Prostate gland (tissue), 2 donors: Measurements from ENCODE around the gene ARAF. TPM values are rescaled to one million over a fixed set of nuclear protein-coding genes. Genes with fewer than 3 reads are reported as not detected.

Experiments used
- DNase-seq: peaks from one replicate; pipeline ENCODE4 v3.0.0-alpha.2; 2019; ENCODE audit warnings: low spot score
- H3K27ac ChIP-seq, 2 donors: fragments of 200-600 bp; sonication (generic); 2 replicates each; pipeline ENCODE4 v1.5.1; 2017 to 2019
- H3K27me3 ChIP-seq: fragments of 200-600 bp; sonication (generic); replicated peaks from 2 replicates; pipeline ENCODE4 v1.5.1; 2019; ENCODE audit not compliant: insufficient read depth
- H3K36me3 ChIP-seq, 2 donors: fragments of 200-600 bp; sonication (generic); 1 replicate in 1 of 2; 2 replicates in 1 of 2; pipeline versions ENCODE4 v1.5.1 to v1.8.1; 2017 to 2019
- H3K4me1 ChIP-seq: fragments of 200-600 bp; sonication (generic); replicated peaks from 2 replicates; pipeline ENCODE4 v1.5.1; 2019
- H3K4me3 ChIP-seq, 2 donors: fragments of 200-600 bp; sonication (generic); 2 replicates each; pipeline ENCODE4 v1.5.1; 2017 to 2019
- H3K9me3 ChIP-seq: fragments of 200-600 bp; sonication (generic); 2 replicates; pipeline ENCODE4 v1.5.1; 2017
- CTCF ChIP-seq, 4 experiments: fragments of 200-600 bp in 2 of 4; fragments of 450-650 bp in 2 of 4; sonication (generic) in 2 of 4; IDR thresholded peaks; 1 replicate in 3 of 4; 2 replicates in 1 of 4; pipeline ENCODE4 v1.5.1; 2016 to 2019; ENCODE audit warnings: antibody characterized with exemption in 4 of 4, mild to moderate bottlenecking in 2 of 4, moderate library complexity in 2 of 4
- POLR2A ChIP-seq: fragments of 450-650 bp; IDR thresholded peaks from one replicate; pipeline ENCODE4 v1.6.1; 2016; ENCODE audit warnings: antibody characterized with exemption, mild to moderate bottlenecking
- POLR2AphosphoS5 ChIP-seq: sonication (generic); formaldehyde crosslinking; IDR thresholded peaks from one replicate; pipeline ENCODE4 v1.6.1; 2017; ENCODE audit warnings: antibody characterized with exemption
- WGBS: methylation state at CpG from one replicate; pipeline ENCODE4 v1.1.5; 2018; 5-methylcytosine and 5-hydroxymethylcytosine counted together
- intact Hi-C: fragments of 100-400 bp; cut with DNase I; formaldehyde crosslinking; loops from one replicate; pipeline ENCODE4 v1.14.2; 2022
- microRNA-seq: library from miRNA; unstranded; fragments of <30 nt; microRNA quantifications from one replicate; pipeline ENCODE4, GENCODE V29; 2016
- small RNA-seq, 2 donors: library from RNA; depleted of rRNA; stranded (forward); fragments of <200 nt; gene quantifications; one replicate each; pipeline ENCODE3, GENCODE V24; 2016
- total RNA-seq, 2 donors: library from RNA; depleted of rRNA; stranded (reverse); fragments of >200 nt; gene quantifications; one replicate each; pipeline ENCODE4 v1.1.0, GENCODE V29; 2016

ARAF gene
- total RNA-seq, 2 donors from 2014 or later: 55.4 to 69.3 TPM

- no peak for DNase-seq
- no peaks in the 10 kb centered on the region for H3K4me1 ChIP-seq
- H3K9me3 ChIP-seq: no peaks in the 10 kb centered on the region
- no peaks in the 10 kb centered on the region for H3K36me3 ChIP-seq
- intact Hi-C loops: no loop called here
- H3K27me3 ChIP-seq: no peaks in the 10 kb centered on the region
- H3K27ac ChIP-seq: no peak overlapping the region
- 52% methylated on average over 9 of the region's 9 CpGs for WGBS
- TF ChIP-seq CTCF (IDR thresholded peaks at IDR 0.05): no peak
- no peak for TF ChIP-seq POLR2AphosphoS5
- TF ChIP-seq POLR2A: no peak
- no peak overlapping the region for H3K4me3 ChIP-seq
Observed at GRCh38 chrX:47620303-47620685, 59.3 kb downstream of the ARAF start.

Small RNA genes lying within 50 kb of the gene (microRNA-seq; reads per million reads assigned to microRNA genes)
- not detected for gene MIR4769

Small RNA genes lying within 50 kb of the gene (small RNA-seq; reads per million reads assigned to genes)
- gene MIR4769: 0 to 0.19 reads per million in 2 donors

Other genes with a start within 250 kb of the ARAF start
- gene ZNF157, start 190.6 kb upstream of the ARAF start, total RNA-seq: 1 to 10 TPM in 1 of 2 donors, under 1 TPM in 1; 0.32 to 1.4 TPM
- 10 to 100 TPM in 1 of 2 donors, 1 to 10 TPM in 1; 8.3 to 12.3 TPM for gene ZNF41, start 78.0 kb upstream of the ARAF start, total RNA-seq
- 100 to 1,000 TPM; 373 to 916 TPM for gene TIMP1, start 21.2 kb downstream of the ARAF start, total RNA-seq
- 1 to 10 TPM in 1 of 2 donors, under 1 TPM in 1; 0.14 to 4.1 TPM for gene SYN1, start 58.7 kb downstream of the ARAF start, total RNA-seq
- gene CFP, start 68.7 kb downstream of the ARAF start, total RNA-seq: 1 to 10 TPM in 1 of 2 donors, under 1 TPM in 1; 0.09 to 2.9 TPM
- gene ELK1, start 89.4 kb downstream of the ARAF start, total RNA-seq: 100 to 1,000 TPM in 1 of 2 donors, 10 to 100 TPM in 1; 28.6 to 105 TPM
- gene UXT, start 98.0 kb downstream of the ARAF start, total RNA-seq: 100 to 1,000 TPM in 1 of 2 donors, 10 to 100 TPM in 1; 75.5 to 173 TPM